Measurements from ENCODE around the gene PPIF. TPM values are rescaled to one million over a fixed set of nuclear protein-coding genes. Genes with fewer than 3 reads are reported as not detected.

Gene PPIF
- total and polyA plus RNA-seq, 2 of the 13 experiments (the other 11 are each of a cell fraction or from before 2014, with no cell fraction given): 147 to 157 TPM

DNA sequence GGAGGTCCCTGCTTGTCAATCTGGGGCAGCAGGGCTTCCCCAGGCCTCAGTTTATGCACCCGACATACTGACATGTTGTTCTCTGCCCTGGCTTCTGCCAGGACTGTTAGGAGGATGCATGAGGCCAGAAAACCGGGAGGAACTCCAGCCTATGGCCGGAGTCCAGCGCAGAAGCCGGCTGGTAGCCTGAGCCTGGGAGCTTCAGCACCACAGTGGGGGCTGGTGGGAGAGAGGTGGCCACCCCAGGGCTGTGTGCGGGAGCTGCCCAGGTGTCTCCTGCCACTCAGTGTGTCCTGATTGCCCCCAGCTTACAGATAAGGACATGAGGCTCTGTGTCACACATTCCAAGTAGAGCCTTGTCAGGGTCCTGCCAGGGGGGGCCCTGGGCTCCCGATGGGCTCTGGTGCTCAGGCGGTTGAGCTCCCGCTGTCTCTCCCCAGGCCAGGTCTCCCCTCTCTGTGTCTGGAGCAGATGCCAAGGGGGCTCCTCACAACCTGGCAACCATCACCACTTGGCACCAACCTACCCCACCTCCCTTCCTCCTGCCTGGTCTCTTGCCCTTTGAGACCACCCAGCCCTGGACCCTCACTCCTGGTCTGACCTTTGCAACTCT lies 32.3 kb downstream of the PPIF start (continued):
- TF ChIP-seq TSC22D2 (CRISPR knock-in tag; IDR thresholded peaks at IDR 0.05; ENCODE audit: borderline replicate concordance) (no peak), ATF6 (CRISPR knock-in tag; conservative IDR thresholded peaks at IDR 0.05) (no peak), CBX2 (IDR thresholded peaks at IDR 0.05; ENCODE audit: low read depth, low read length) (no peak), CBX2 (CRISPR knock-in tag; IDR thresholded peaks at IDR 0.05; ENCODE audit: low read depth) (no peak), JUN (CRISPR knock-in tag; IDR thresholded peaks at IDR 0.05) (no peak), FOXK2 (IDR thresholded peaks at IDR 0.05) (no peak)
- TF ChIP-seq, protein P1, sequence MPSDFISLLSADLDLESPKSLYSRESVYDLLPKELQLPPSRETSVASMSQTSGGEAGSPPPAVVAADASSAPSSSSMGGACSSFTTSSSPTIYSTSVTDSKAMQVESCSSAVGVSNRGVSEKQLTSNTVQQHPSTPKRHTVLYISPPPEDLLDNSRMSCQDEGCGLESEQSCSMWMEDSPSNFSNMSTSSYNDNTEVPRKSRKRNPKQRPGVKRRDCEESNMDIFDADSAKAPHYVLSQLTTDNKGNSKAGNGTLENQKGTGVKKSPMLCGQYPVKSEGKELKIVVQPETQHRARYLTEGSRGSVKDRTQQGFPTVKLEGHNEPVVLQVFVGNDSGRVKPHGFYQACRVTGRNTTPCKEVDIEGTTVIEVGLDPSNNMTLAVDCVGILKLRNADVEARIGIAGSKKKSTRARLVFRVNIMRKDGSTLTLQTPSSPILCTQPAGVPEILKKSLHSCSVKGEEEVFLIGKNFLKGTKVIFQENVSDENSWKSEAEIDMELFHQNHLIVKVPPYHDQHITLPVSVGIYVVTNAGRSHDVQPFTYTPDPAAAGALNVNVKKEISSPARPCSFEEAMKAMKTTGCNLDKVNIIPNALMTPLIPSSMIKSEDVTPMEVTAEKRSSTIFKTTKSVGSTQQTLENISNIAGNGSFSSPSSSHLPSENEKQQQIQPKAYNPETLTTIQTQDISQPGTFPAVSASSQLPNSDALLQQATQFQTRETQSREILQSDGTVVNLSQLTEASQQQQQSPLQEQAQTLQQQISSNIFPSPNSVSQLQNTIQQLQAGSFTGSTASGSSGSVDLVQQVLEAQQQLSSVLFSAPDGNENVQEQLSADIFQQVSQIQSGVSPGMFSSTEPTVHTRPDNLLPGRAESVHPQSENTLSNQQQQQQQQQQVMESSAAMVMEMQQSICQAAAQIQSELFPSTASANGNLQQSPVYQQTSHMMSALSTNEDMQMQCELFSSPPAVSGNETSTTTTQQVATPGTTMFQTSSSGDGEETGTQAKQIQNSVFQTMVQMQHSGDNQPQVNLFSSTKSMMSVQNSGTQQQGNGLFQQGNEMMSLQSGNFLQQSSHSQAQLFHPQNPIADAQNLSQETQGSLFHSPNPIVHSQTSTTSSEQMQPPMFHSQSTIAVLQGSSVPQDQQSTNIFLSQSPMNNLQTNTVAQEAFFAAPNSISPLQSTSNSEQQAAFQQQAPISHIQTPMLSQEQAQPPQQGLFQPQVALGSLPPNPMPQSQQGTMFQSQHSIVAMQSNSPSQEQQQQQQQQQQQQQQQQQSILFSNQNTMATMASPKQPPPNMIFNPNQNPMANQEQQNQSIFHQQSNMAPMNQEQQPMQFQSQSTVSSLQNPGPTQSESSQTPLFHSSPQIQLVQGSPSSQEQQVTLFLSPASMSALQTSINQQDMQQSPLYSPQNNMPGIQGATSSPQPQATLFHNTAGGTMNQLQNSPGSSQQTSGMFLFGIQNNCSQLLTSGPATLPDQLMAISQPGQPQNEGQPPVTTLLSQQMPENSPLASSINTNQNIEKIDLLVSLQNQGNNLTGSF (CRISPR knock-in tag; IDR thresholded peaks at IDR 0.05): no peak

Measured in HepG2 (cell line).